ENCODE results near the gene SLITRK4. TPM values are rescaled to one million over a fixed set of nuclear protein-coding genes. Genes with fewer than 3 reads are reported as not detected.

The SLITRK4 gene
- total RNA-seq = 10 to 100 TPM in 3 of 4 donors, 1 to 10 TPM in 1; 6.2 to 55.1 (median 30.1) TPM

GRCh38 chrX:143635915-143636314, at the start of gene SLITRK4:
SLITRK4 (minus strand) TSS chrX:143636101; CDS start chrX:143631108, 4,993 bp downstream.
- no peak for TF ChIP-seq CTCF (IDR thresholded peaks at IDR 0.05; ENCODE audit: low read depth)

GRCh38 chrX:143683486-143683885, 47.6 kb upstream of the SLITRK4 start:
- TF ChIP-seq CTCF (IDR thresholded peaks at IDR 0.05; ENCODE audit: low read depth) = no peak

- no peak for TF ChIP-seq CTCF (IDR thresholded peaks at IDR 0.05; ENCODE audit: low read depth)
These were observed 39.0 kb upstream of the SLITRK4 start for GRCh38 chrX:143674926-143675325.

- no peak for TF ChIP-seq CTCF (IDR thresholded peaks at IDR 0.05; ENCODE audit: low read depth)
These were observed 33.5 kb upstream of the SLITRK4 start for GRCh38 chrX:143669395-143669794.

- TF ChIP-seq CTCF (IDR thresholded peaks at IDR 0.05; ENCODE audit: low read depth) = no peak
These were observed 28.4 kb upstream of the SLITRK4 start for GRCh38 chrX:143664302-143664701.

GRCh38 chrX:143663755-143664154, 27.9 kb upstream of the SLITRK4 start:
- TF ChIP-seq CTCF (IDR thresholded peaks at IDR 0.05; ENCODE audit: low read depth) = no peak

GRCh38 chrX:143661286-143661685, 25.4 kb upstream of the SLITRK4 start:
- TF ChIP-seq CTCF (IDR thresholded peaks at IDR 0.05; ENCODE audit: low read depth) = no peak

Measured in subcutaneous adipose tissue (tissue), 4 donors.